HUES48 (cell line): ENCODE results near the gene ADIPOR2.

Source experiments
- H3K27ac ChIP-seq: one replicate; pipeline ENCODE4 v1.7.0; 2013; ENCODE audit warnings: low read depth, low read length, inconsistent platforms
- H3K27me3 ChIP-seq: 2 replicates; pipeline ENCODE4 v1.6.1; 2013; ENCODE audit warnings: mild to moderate bottlenecking, low read length; ENCODE audit not compliant: control insufficient read depth, insufficient read depth
- H3K36me3 ChIP-seq: 2 replicates; pipeline ENCODE4 v1.6.1; 2013; ENCODE audit warnings: low read length; ENCODE audit not compliant: control insufficient read depth, insufficient read depth
- H3K4me1 ChIP-seq: 2 replicates; pipeline ENCODE4 v1.6.1; 2013; ENCODE audit warnings: mild to moderate bottlenecking, low read length; ENCODE audit not compliant: control insufficient read depth, insufficient read depth
- H3K4me3 ChIP-seq: 2 replicates; pipeline ENCODE4 v1.5.1; 2013; ENCODE audit warnings: mild to moderate bottlenecking, low read depth, low read length
- H3K9ac ChIP-seq: 2 replicates; pipeline ENCODE4 v1.6.1; 2013; ENCODE audit warnings: mild to moderate bottlenecking, low read depth, low read length, moderate library complexity
- H3K9me3 ChIP-seq: 2 replicates; pipeline ENCODE4 v1.6.1; 2013; ENCODE audit warnings: low read length; ENCODE audit not compliant: control insufficient read depth, insufficient read depth

Gene ADIPOR2

DNA sequence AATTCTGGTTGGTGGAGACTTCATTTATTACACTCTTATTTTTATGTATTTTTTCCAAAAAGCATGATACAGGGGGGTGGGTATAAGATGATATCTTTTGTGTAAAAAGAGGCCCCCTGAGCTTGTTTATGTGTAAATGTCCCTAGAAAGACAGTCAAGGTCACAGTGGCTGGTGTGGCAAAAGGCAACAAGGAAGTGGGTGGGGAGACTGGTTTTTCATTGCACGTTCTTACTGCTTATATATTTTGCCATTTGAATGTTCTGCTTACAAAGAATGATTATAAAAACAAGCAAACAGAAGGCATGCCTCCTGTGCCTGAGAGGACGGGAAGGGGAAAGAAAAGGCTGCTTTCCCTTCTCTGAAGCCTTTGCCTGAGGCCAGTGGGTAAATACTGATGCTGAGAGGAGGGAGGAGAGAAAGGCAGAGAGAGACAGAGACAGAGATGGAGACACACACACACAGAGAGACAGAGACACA, 24.1 kb upstream of the ADIPOR2 start:
- H3K36me3 ChIP-seq: no peaks in the 10 kb centered on the region
- no peaks in the 10 kb centered on the region for H3K4me1 ChIP-seq
- no peak overlapping the region for H3K9ac ChIP-seq
- peaks cover 11% of the 10 kb centered on the region for H3K27me3 ChIP-seq
- no peaks in the 10 kb centered on the region for H3K9me3 ChIP-seq
- no peak overlapping the region for H3K4me3 ChIP-seq
- H3K27ac ChIP-seq: no peak overlapping the region

DNA sequence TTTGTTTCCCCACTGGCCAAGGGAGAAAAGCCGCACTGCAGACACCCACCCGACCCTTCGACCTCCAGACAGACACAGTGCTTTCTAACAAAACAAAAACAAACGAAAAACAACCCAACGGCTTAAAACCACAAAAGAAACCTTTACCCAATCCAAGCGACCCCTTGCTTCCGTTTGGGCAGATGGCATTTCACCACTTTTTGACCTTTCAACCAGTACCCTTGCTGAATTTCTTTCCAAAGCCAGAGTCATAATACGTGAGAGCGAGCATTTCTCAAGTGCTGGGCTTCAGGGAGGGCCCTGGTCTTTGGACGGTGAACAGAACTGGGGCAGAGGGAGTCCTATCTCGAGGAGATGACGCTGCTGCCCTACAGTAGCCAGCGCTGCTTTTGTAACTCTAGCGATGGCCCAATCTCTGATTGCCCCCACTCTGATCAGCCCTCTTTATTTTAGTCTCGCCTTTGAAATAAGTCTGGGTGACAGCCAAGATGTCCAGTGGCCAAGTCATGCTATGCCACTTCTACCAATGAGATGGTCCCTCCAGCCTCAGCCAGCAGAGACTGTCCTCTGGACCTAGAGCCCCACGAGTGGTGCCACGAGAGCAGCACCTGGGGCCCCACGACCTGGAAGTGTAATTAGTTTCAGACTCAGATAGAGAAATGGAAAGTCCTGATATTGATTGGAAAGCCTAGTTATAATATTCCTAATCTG, 21.9 kb upstream of the ADIPOR2 start:
- Histone ChIP-seq H3K4me1 (no peaks in the 10 kb centered on the region), H3K9me3 (no peaks in the 10 kb centered on the region), H3K9ac (no peak overlapping the region), H3K36me3 (no peaks in the 10 kb centered on the region), H3K4me3 (no peak overlapping the region), H3K27ac (no peak overlapping the region), H3K27me3 (peaks cover 2% of the 10 kb centered on the region)

DNA sequence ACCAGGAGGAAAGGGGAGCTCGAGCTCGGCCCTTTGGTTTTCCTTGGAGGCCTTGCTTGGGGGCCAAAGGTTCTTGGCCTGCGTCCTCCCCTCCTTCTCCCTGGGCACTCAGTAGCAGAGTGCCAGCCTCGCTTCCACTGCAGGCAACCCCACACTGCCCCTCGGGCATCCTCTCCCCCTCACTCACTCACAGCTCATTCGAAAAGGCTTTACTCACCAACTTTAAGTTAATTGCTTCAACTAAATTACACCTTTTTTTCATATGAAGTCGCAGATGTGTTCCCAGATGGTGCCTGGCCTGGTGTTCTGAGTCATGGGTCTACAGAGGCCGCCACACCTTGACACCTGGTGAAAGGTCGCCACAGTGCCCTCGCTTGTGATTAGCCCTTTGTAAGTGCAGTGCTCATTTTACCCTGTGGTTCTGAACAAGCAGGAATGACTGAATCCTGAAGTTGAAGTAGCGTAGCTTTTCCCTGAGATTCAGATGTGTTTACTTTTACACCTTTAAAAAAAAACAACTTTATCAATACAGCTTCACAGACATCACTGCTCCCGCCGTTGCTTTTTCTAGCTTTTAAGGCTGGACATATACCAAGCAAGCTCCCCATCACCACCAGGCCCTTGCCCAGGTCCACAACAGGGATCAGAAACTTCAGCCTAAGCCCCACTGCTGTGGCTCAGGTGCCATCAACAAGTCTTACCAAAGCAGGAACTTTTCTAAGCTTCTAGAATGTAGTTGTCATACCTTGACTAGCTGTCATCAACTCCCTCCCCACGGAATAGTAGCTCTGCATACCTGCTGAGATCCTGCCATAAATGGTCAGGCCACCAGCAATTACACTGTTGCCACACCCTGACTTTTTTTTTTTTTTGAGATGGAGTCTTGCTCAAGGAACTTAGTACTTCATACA, 20.3 kb upstream of the ADIPOR2 start:
- Histone ChIP-seq H3K4me1 (no peaks in the 10 kb centered on the region), H3K27ac (no peak overlapping the region)

GRCh38 chr12:1676043-1676442, 14.8 kb upstream of the ADIPOR2 start:
- no peaks in the 10 kb centered on the region for H3K27me3 ChIP-seq
- H3K27ac ChIP-seq: no peak overlapping the region
- H3K9ac ChIP-seq: no peak overlapping the region
- no peaks in the 10 kb centered on the region for H3K4me1 ChIP-seq
- H3K9me3 ChIP-seq: no peaks in the 10 kb centered on the region
- H3K36me3 ChIP-seq: no peaks in the 10 kb centered on the region
- no peak overlapping the region for H3K4me3 ChIP-seq

More for the DNA sequence above, 20.3 kb upstream of the ADIPOR2 start:
- Histone ChIP-seq H3K27me3 (no peaks in the 10 kb centered on the region), H3K9me3 (no peaks in the 10 kb centered on the region), H3K9ac (no peak overlapping the region), H3K36me3 (no peaks in the 10 kb centered on the region), H3K4me3 (no peak overlapping the region)

DNA sequence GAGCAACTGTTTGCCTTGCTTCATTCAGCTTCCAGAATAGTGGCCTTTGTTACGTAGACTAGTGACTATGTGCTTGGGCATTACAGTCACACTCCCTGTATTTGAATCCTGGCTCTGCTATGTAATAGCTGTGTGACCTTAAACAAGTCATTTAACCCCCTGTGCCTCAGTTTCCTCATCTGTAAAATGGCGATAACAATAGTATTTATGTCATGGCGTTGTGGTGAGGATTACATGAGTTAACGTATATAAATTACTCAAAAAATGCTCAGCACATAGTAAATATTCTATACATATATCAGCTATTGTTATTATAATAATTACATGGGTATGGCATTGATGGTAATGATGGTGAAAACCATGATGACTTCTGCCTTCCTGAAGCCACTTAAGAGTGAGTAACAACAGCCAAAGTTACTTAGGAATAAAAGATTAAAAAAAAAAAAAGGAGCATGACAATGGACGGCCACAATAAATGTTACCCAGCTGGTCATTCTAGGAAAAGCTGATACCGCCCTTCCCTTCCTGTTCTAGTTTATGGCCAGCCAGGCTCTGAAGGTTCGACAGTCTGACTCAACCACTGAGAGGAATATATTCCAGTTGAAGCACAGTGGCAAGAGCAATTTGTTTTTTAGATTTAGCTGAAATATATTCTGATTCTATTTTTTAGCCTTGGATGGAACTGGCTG, 9.9 kb upstream of the ADIPOR2 start:
- Histone ChIP-seq H3K27ac (no peak overlapping the region), H3K9ac (no peak overlapping the region), H3K9me3 (no peaks in the 10 kb centered on the region), H3K4me1 (no peaks in the 10 kb centered on the region; the same call in 1 of the 2 replicates), H3K27me3 (no peaks in the 10 kb centered on the region), H3K36me3 (no peaks in the 10 kb centered on the region), H3K4me3 (no peak overlapping the region)

DNA sequence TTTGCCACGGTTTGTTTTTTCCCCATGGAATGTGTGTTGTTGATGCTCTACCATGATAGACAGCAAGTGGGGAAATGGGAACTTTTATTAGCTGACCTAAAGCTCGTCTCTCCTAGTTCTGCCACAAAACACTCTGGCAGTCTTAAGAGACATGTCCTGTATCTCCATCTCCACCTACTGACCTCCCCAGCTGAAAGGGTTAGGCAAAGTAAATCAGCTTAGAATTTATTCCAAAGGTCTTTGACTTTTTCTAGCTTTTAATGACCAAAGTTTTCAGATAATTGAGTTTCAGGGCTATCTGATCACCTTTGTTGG, 9.4 kb upstream of the ADIPOR2 start:
- no peaks in the 10 kb centered on the region for H3K36me3 ChIP-seq
- no peaks in the 10 kb centered on the region; the same call in 1 of the 2 replicates for H3K4me1 ChIP-seq
- no peaks in the 10 kb centered on the region for H3K9me3 ChIP-seq
- H3K9ac ChIP-seq: no peak overlapping the region
- H3K4me3 ChIP-seq: no peak overlapping the region
- no peaks in the 10 kb centered on the region for H3K27me3 ChIP-seq
- H3K27ac ChIP-seq: no peak overlapping the region

DNA sequence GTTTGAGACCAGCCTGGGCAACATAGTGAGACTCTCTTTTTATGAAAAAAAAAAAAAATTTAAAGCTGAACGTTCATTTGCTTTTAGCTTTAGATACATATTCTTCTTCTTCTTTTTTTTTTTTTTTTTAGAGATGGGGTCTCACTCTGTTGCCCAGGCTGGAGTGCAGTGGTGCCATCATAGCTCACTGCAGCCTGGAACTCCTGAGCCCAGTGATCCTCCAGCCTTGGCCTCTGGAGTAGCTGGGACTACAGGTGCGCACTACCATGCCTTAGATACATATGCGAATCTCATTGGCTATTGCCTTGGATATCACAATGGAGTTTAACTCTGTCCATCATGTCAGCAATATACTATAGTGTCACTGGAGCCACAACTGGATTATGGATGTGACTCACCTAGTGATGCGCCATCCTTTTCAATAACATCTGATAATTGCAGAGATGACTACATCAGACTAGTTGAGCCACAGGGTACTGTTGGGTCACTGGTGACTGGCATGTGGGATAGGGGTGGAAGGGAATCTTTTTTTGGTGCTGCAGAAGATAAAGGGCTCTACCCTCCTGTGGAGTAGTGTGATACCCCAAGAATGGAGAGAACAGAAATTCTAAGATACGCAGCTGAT, 2.7 kb upstream of the ADIPOR2 start:
- Histone ChIP-seq H3K27ac (no peak overlapping the region), H3K9ac (no peak overlapping the region), H3K36me3 (no peaks in the 10 kb centered on the region), H3K4me1 (peaks cover 10% of the 10 kb centered on the region), H3K9me3 (no peaks in the 10 kb centered on the region), H3K27me3 (no peaks in the 10 kb centered on the region), H3K4me3 (no peak overlapping the region)

- Histone ChIP-seq H3K27me3 (no peaks in the 10 kb centered on the region), H3K36me3 (peaks cover 6% of the 10 kb centered on the region), H3K4me1 (peaks cover 10% of the 10 kb centered on the region), H3K9ac (peak overlapping the region; percentile 86), H3K4me3 (peak overlapping the region; percentile 87), H3K27ac (peak overlapping the region; percentile 99), H3K9me3 (no peaks in the 10 kb centered on the region)
Observed at GRCh38 chr12:1691123-1692007, 495 bp downstream of the ADIPOR2 start.

DNA sequence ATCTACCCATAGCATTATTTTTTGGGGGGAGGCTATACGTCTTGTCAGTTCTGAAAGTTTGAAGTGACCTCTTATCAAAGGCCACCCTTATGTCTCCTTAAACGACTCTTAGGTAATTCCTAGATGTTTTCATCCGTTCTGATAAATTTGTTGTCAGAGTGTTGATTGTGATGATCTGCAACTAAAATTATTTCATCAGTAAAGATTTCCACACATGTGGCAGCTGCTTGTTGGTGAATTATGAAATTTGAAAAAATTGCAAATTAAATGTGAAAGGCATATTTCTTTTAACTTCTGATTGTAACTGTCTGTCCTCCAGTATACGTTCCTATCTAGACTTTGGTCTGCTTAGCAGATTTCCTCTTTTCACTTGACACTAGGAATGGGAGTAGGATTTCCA, 1.4 kb downstream of the ADIPOR2 start:
- no peak overlapping the region for H3K9ac ChIP-seq
- peak overlapping the region; percentile 87 for H3K4me3 ChIP-seq

More for the DNA sequence above, 1.4 kb downstream of the ADIPOR2 start:
- no peaks in the 10 kb centered on the region for H3K9me3 ChIP-seq
- peaks cover 10% of the 10 kb centered on the region for H3K4me1 ChIP-seq
- peaks cover 6% of the 10 kb centered on the region for H3K36me3 ChIP-seq
- H3K27me3 ChIP-seq: no peaks in the 10 kb centered on the region
- no peak overlapping the region for H3K27ac ChIP-seq
